ENCODE results near the gene CPN1. TPM values are rescaled to one million over a fixed set of nuclear protein-coding genes. Genes with fewer than 3 reads are reported as not detected.

Gene CPN1
- total RNA-seq, 4 donors from 2014 or later, result not detected

GRCh38 chr10:100036850-100037249 lies 44.8 kb downstream of the CPN1 start:
- H3K4me3 ChIP-seq, result no peak overlapping the region
- H3K27me3 ChIP-seq, result no peaks in the 10 kb centered on the region
- no peaks in the 10 kb centered on the region for H3K36me3 ChIP-seq
- no peak overlapping the region for H3K27ac ChIP-seq
- H3K4me1 ChIP-seq, result peaks cover 0 to 20% (median 1%) of the 10 kb centered on the region in 4 donors
- H3K9me3 ChIP-seq, result no peaks in the 10 kb centered on the region
- no peak for DNase-seq
- TF ChIP-seq CTCF (IDR thresholded peaks at IDR 0.05) (no peak), POLR2A (IDR thresholded peaks at IDR 0.05) (no peak)

GRCh38 chr10:100033766-100034418 lies 47.8 kb downstream of the CPN1 start:
- no peaks in the 10 kb centered on the region for H3K9me3 ChIP-seq
- no peaks in the 10 kb centered on the region for H3K27me3 ChIP-seq
- H3K36me3 ChIP-seq, result no peaks in the 10 kb centered on the region
- TF ChIP-seq POLR2A (IDR thresholded peaks at IDR 0.05) (no peak), CTCF (IDR thresholded peaks at IDR 0.05) (no peak)
- peaks cover 0 to 12% (median 1%) of the 10 kb centered on the region in 4 donors for H3K4me1 ChIP-seq
- H3K4me3 ChIP-seq, result no peak overlapping the region
- no peak for DNase-seq
- H3K27ac ChIP-seq, result no peak overlapping the region

GRCh38 chr10:100027416-100027815 lies 54.3 kb downstream of the CPN1 start:
- DNase-seq, result no peak
- Histone ChIP-seq H3K27ac (no peak overlapping the region), H3K9me3 (peaks cover 0 to 5% (median 0%) of the 10 kb centered on the region in 4 donors), H3K36me3 (no peaks in the 10 kb centered on the region), H3K4me3 (no peak overlapping the region), H3K4me1 (no peaks in the 10 kb centered on the region), H3K27me3 (no peaks in the 10 kb centered on the region)
- TF ChIP-seq POLR2A (IDR thresholded peaks at IDR 0.05) (no peak), CTCF (IDR thresholded peaks at IDR 0.05) (no peak)

- no peak for DNase-seq
- TF ChIP-seq CTCF (IDR thresholded peaks at IDR 0.05), result no peak
- no peak for TF ChIP-seq POLR2A (IDR thresholded peaks at IDR 0.05)
- Histone ChIP-seq H3K27ac (no peak overlapping the region), H3K36me3 (no peaks in the 10 kb centered on the region), H3K9me3 (peaks cover 0 to 5% (median 0%) of the 10 kb centered on the region in 4 donors), H3K27me3 (no peaks in the 10 kb centered on the region), H3K4me3 (no peak overlapping the region), H3K4me1 (no peaks in the 10 kb centered on the region)
Measured at GRCh38 chr10:100025576-100025975, 56.1 kb downstream of the CPN1 start.

GRCh38 chr10:100024748-100025147 lies 56.9 kb downstream of the CPN1 start:
- H3K36me3 ChIP-seq, result no peaks in the 10 kb centered on the region
- DNase-seq, result no peak
- H3K4me3 ChIP-seq, result no peak overlapping the region
- TF ChIP-seq POLR2A (IDR thresholded peaks at IDR 0.05), result no peak
- TF ChIP-seq CTCF (IDR thresholded peaks at IDR 0.05), result no peak
- no peaks in the 10 kb centered on the region for H3K4me1 ChIP-seq
- peaks cover 0 to 5% (median 0%) of the 10 kb centered on the region in 4 donors for H3K9me3 ChIP-seq
- H3K27me3 ChIP-seq, result no peaks in the 10 kb centered on the region
- H3K27ac ChIP-seq, result no peak overlapping the region
